ENCODE data around the gene CGNL1.

CGNL1 gene

DNA sequence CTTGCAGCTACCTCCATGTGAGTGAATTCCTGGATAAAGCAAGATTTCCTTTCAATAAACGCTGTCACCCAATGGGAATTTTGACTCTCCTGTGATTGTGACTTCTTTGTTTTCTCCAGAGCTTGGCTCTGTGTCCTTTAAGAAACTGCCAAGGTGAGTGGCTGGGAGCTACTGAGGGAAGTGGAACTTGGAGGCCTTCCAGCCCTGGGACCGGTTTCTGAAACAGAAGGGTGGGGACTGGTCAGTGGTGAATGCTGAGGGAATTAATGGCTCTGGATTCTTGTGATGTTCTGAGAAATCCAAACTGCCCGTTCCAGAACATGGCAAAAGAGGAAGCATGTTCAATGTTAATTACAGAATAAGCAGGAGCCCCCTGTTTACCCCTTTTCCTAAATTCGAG is 174.3 kb downstream of the CGNL1 start:
- DNase-seq (ENCODE audit: low spot score): no peak

DNA sequence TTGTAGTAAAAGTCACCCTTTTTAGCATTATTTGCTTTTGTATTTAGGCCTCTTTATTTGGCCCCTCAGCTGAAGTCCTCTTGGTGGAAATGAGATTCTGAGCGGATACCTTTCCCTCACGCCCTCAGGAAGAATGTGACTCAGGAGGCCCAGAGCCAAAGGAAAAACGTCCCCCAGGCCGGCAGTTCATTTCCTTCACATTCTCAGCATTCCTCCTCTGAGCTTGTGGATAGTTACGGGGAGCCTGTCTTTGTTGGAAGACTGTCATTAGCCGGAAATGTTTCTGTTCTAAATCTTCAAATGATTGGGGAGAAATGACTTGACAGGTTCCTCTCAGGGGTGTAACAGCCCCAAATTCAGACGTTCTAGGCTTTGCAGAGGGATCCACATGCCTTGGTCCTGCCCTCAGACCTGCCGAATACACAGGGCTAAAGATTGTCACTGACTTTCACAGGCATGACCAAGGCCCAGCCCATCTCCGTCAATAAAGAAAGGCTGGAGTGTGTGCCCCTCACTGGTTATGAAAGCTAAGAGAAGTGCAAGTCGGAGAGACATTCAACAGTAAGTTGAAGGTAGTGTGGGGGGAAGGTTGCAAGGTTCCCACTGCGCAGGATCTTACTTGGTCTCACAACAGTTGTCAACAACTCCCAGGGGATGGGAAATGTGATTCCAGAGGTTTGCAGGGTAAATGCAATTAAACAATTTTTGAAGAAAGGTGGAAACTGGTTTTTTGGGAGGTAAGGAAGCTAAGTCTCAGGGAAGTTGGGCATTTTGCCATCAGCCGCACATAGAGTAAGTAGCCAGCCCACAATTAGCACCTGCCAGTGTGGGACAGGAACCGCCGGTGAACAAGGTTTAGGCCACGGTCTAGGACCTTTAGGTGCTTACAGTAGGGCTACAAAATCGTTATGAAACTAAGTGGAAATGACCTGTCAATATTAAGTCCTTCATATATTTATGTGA is 175.7 kb downstream of the CGNL1 start:
- peak; percentile 88 for DNase-seq (ENCODE audit: low spot score)

DNA sequence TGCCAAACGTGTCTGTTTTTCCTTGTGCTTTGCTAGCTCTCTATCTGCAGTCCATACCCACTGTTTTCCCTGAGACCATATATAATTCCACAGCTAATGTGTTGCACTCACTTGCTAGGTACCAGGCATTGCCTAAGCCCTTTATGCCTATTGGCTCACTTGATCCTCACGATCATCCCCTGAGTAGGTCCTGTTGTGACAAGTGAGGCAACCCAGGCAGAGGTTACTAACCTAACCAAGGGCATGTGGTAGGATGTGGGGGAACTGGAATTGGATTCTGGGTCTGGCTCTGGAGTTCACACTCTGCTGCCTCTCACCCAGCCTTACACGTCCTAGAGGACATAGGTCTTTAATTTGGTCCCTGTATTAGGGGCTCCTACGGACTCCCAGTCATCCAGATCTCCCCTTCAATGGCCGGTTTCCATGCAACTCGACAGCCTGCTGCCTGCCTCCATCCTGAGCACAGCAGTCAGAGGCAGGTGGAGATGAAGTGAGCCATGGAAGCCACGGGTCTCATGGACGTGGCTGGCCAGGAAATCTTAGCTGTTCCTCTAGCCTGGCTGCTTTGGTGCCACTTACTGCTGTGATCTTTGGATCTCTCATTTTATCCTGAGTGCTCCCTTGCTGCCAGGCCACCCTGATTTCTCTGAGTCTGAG is 176.5 kb downstream of the CGNL1 start:
- no peak for DNase-seq (ENCODE audit: low spot score)

DNA sequence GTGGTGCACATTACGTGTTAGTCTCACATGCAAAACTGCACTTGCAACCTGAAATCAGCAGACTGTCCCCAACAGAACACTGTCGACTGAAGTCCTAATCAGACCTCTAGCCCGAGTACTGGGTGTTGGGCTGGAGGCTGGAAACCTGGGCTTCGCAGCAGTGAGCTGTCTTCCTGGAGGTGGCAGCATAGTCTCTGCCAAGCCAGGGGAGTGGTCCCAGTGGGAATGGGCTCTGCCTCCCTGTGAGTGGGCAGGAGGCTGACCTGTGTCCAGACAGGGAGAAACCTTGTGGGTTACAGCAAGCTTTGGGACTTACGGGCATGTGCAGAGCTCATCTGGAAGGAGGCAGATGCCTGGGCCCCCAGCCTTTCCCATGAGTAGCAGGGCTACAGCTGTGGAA is 177.2 kb downstream of the CGNL1 start:
- DNase-seq (ENCODE audit: low spot score): no peak

DNA sequence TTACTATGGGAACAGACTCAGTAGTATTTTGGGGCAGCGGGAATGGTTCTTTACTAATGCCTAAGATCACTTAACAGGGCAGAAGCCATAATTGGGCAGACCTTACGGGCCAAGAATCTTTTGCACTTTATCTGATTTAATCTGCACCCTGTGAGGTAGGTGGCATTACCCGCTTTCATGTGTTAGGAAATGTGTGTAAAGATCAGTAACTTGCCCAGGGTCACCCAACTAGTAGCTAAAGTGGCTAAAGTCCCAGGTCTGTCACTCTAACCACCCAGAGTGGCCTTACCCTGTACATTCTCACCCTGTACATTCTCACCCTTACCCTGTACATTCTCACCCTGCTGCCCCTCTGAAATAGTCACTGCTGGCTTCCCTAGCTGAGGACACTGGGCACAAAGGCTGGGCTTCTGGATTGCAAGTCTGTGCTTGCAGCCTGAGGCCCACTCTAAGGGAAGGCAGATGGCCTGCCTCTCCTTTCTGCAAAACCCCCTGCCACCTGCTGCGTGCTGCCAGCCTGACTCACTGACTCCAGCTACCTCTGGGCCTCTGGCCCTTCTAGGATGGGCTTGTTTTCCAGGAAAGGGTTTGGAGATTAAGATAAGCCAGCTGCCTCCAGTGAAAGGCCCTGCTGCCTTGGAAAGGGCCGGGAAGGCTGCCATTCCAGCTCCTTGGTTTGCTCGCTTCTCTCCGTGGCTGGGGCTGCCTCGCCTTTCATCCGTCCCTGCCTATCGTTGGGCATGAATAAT is 177.9 kb downstream of the CGNL1 start:
- DNase-seq (ENCODE audit: low spot score): no peak

DNA sequence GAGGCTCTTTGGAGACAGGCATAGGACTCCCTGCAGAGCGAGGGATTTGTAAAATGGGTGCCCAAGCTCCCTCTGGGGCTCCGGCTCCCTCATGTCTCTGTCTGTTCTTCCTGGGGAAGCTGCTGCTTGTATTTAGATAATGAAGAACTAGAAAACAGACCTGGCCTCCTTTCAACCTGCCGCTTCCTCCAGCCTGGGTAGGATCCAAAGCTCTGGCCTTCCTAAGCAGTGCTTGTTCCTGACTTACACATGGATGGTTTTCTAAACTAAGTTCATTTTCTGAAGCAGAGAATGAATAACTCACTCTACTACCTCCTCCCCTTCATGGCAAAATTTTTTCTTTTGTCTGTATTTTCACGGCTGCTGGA is 178.5 kb downstream of the CGNL1 start:
- no peak for DNase-seq (ENCODE audit: low spot score)

DNA sequence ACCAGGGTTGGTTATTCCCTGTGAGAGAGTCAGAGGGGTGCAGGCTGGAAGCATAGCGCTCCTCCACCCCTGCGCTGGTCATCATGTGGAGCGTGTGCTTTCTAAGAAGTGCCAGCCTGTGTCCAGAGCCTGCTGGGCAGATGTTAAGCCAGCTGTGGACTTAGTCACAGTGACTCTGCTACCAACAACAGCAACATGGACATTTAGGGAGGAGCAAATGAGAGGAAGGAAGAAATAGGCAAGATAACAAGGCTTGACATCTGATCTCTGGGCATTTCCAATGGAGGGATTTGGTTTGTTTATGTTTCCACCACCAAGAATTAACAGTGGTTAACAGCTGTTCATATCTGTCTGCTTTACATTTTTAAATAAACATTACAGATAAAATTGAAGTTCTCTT is 179.0 kb downstream of the CGNL1 start:
- peak; percentile 18 for DNase-seq (ENCODE audit: low spot score)

DNA sequence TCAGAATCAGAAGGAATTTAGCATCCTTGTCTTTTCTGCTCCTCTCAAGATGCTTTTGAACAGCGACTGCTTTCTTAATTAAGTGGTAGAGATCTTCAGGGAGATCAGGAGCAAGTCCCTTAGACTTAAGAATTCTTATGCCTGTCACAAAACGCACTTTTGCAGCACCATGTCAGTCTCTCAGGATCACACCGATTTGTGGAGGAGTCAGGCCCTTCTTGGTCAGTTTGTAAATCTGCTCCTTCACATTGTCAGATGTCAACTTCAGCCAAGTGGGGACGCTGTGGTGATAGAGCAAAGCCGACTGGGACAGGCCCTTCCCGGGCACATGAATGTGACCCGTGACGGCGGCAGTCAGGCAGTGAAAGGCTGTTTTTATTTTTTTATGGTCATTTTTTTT is 179.7 kb downstream of the CGNL1 start:
- DNase-seq (ENCODE audit: low spot score): no peak

DNA sequence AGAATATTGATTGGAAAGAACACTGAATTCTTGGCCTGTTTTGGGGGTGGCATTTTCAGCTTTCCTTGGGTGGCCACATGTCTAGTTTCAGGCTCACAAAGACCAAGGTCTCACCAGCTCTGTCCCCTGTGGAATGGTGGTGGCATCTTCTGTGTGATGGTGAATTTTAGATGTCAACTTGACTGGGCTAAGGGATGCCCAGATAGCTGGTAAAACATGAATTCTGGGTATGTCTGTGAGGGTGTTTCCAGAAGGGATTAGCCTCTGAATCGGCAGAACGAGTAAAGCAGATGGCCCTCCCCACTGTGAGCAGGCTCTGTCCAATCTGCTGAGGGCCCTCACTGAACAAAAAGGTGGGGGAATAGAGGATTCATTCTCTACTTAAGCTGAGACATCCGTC is 181.0 kb downstream of the CGNL1 start:
- DNase-seq (ENCODE audit: low spot score): no peak

DNA sequence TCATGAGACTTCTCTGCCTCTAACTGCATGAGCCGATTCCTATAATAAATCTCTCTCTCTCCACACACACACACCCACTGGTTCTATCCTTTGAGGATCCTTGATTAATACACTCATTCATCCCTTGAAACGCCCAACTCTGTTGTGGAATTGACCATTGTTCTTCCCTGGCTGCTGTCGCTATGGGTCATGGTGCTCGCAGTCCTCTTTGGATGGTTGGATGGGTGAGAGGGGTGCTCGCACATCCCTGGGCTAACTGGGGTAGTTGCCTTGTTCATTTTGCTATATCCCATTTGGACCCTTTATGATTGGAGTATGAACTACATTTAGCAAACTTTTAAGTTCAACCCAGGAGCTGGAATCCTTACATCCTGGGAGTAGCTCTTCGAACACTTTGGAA is 181.5 kb downstream of the CGNL1 start:
- DNase-seq (ENCODE audit: low spot score): no peak

DNA sequence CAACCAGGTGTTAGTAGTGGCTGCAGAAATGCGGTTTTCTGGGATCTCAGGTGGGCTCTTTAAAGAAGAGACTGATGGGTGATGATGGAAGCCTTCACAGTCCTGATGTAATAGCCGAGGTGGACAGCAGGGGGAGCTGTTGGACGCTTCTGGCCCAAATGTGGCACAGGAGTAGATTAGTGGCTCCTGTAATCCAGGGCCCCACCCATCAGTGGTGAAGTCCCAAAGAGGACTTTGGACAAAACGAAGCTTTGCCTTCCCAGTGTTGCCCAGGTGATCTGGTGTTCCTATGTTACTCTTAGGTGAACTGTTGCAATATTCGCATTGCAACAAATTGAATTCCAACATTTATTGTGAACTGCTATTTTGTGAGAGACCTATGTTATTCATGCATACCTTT is 183.6 kb downstream of the CGNL1 start:
- DNase-seq (ENCODE audit: low spot score): peak; percentile 71

DNA sequence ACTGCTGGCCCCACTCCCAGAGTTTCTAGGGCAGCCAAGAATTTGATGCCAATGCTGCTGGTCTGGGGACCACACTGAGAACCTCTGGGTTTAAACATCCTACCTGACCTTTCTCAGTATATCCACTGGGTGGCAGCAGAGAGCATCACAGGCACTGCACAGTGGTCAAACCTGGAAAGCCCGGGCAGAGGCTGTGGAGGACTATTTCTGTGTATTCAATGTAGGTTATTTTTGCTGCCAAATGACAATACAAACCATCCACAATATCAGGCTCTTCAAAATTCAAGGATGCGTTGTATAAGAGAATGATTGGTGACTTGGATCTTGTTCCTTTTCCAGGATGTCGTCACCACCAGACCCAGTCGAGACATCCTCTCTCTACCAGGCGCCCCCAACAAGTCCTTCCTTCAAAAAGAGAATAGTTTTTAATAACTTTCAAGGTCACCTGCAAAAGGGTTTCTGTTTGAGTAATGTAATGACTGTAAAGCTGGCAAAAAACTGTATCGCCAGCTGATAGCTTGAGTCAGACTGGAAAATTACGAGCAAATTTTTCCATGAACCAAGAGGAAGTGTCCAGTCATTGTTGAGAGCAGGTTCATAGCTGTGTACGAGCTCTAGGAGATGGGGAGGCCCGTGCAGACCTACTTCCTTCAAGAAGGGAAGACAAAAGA is 184.9 kb downstream of the CGNL1 start:
- DNase-seq (ENCODE audit: low spot score): peak; percentile 80

DNA sequence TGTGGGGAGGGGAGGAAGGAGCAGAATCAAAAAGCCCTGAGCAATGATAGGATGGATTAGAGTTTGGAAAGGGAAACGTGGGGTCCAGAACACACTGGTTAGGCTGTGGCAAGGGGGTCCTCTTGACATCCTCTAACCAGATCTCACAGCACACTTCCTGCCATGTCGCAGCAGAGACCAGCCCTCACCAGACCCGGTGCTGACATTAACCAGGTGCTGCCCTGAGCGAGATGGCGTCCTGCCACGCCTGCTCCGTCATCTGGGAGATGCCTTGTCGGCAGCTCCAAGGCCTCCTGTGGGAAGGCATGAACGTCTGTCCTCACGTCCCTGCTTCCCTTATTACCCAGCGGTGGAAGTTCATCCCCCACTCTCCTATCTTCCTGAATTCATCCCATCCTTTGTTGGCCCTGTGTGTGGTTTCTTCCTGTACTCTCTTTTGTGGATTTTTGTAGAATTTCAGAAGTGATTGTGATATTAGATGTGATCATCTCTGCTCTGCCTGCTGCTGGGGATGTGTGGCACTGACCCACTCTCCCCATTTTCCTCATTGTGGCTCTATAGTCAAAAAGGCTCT is 186.0 kb downstream of the CGNL1 start:
- no peak for DNase-seq (ENCODE audit: low spot score)

DNA sequence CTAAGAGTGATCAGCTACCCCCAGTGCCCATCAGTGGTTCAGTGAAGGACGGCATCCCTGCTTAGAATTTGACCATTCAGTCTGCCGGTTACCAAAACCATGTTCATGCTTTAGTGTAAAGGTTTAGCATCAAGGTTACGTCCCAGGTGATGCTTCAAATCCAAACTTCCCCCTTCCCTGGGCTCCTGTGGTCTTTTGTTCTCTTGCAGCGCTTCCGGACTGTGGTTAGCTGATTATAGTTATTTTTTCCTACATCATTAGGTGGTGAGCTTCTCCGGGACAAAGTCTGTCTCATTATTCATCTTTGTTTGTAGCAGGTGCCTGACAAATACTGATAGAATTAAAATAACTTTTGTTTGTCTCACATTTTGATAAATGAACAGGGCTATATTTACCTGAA is 187.1 kb downstream of the CGNL1 start:
- DNase-seq (ENCODE audit: low spot score): no peak

DNA sequence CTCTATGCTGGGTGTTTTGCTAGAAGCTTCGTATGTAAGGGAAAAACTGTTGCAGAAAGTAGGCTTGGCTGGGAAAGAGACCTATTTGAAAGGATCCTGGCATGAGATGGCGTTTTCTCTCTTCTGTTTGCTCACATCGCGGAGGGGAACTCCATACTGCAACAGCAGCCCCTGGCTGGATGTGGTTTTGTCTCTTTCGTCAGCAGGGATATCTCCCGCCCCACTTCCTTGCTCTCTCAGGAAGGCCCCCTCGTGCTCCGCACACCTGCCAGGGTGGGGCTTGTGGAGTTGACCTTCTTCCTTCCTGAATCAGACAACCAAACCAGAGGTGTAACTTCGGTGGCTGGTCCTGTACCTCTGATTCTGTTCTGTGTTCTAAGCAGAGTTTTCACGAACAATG is 189.0 kb downstream of the CGNL1 start:
- no peak for DNase-seq (ENCODE audit: low spot score)

DNA sequence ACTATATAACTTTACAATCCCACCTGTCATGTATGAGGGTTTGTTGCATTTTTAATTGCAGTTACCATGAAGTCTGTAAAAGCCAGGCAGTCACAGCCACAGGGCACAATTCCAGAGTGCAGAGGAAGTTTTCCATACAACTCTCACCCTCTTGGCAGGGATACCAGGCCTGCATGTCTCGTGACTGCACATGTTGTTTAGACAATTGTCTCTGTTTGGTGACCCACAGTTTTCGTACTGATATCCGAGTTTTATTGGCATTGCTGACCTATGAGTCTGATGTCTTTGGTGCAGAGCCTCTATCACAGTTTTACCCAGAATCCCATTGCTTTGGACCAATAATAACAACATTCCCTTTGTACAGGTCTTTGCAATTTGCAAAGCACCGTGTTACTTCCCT is 190.5 kb downstream of the CGNL1 start:
- peak; percentile 24 for DNase-seq (ENCODE audit: low spot score)

DNA sequence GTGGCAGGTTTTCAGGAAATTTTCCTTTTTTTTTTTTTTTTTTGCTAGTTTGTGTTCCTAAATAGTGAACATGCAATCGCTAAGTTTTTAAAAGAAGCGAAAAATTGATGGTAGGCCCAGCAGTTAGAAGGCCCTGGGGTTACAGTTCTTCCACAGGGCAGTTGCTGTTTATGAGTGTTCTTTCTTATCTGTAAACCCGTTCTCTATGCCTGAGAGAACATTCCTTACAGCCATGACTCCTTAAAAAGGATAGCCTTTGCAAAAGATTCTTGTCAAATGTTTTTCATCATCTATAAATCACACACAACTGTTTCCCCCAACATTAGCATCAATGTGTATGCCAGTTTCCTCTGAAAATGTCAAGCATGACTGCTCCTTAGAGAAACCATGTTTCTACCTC is 191.6 kb downstream of the CGNL1 start:
- no peak for DNase-seq (ENCODE audit: low spot score)

DNA sequence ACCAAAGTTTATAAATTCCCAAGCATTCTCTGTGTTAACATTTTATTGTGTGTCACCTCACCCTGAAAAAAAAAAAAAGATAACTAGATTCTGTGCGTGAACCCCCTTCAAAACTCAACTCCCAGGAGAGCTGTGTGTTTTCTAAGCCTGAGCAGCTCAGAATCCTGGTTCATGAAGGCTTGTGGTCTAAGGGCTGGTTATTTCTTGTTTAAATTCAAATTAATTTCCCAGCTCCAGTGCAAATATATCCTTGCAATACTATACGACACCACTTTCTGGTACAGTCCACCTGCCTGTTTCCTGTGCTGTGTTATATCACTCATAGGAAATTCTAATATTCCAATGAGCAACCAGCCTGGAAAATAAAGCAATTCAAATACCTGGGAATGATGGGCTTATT is 192.0 kb downstream of the CGNL1 start:
- DNase-seq (ENCODE audit: low spot score): no peak

DNA sequence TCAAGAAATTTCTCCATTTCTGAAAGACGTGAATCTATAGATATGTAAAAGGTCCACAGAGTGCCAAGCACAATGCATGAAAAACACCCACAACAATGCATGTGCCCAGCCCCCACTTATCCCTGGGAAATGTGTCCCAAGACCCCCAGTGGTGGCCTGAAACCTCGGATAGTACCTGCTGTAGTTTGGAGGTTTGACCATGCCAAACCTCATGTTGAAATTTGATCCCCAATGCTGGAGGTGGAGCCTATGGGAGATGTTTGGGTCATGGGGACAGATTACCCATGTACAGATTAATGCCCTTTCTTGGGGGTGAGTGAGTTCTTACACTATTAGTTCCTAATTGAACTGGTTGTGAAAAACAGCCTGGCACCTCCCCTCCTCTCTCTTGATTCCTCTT is 194.0 kb downstream of the CGNL1 start:
- no peak for DNase-seq (ENCODE audit: low spot score)

DNA sequence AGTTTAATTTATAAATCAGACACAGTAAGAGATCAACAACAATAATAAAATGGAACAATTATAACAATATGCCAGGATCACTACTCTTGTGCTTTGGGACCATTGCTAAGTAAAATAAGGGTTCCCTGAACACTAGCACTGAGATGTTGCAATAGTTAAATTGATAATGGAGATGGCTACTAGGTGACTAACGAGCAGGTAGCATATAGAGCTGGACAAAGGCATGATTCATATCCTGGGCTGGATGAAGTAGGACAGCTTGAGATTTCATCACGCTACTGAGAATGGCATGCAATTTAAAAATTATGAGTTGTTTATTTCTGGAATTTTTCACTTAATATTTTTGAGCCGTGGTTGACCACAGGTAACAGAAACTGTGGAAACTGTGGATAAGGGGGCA is 194.7 kb downstream of the CGNL1 start:
- DNase-seq (ENCODE audit: low spot score): no peak

DNA sequence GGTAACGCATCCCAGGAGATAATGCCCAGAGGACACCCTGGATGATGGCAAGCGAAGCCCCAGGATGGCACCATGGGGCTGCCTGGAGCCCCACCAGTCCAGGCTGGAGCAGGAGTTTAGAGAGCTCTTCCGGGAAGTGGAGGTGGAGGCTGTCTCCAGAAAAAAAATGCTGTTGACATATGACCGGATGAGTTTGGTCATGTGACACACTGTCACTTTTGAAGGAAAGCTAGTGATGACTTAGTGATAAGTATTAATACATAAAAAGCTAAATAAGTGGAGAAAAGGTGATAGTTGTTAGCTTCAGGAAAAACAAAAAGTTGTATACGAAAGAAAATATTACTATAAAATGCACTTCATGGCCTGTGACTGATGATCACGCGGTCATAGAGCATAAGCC is 195.4 kb downstream of the CGNL1 start:
- DNase-seq (ENCODE audit: low spot score): no peak

DNA sequence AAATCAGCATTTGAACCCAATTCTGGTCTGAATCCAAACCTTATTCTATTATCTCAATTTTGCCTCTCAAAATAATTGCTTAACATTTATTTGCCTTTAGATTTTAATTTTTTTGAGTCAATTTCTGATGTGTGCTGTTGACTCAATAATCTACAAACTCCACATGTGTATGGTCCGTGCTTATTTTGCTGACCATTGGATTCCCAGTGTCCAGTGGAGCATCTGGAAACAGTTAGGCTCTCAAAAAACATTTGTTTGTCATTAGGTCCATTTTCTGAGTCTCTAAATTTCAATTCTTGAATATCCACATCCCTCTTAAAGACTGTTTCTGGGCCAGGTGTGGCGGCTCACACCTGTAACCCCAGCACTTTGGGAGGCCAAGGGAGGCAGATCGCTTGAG is 196.2 kb downstream of the CGNL1 start:
- peak; percentile 20 for DNase-seq (ENCODE audit: low spot score)
